K562 (cell line): Measurements from ENCODE around the gene TAMALIN. TPM values are rescaled to one million over a fixed set of nuclear protein-coding genes. Genes with fewer than 3 reads are reported as not detected.

Source experiments
- ATAC-seq: fragments of 200-7000 bp; cut with Tn5 transposase; 3 replicates; pipeline ENCODE4 v1.9.1; 2020; ENCODE audit warnings: moderate library complexity
- BruUV-seq: library from RNA; stranded (reverse); fragments of 400-500 nt; replicated peaks from 2 replicates; lab custom pipeline; 2021; lab: Mats Ljungman, UMichigan
- CTCF ChIA-PET: fragments of 300-600 bp; formaldehyde crosslinking; extraction: SDS; loops from one replicate; lab custom pipeline; 2021; ENCODE audit warnings: low intra/inter-chr PET ratio; lab: Yijun Ruan, JAX
- POLR2A ChIA-PET: fragments of 300-600, 350-650 bp; sonication (Branson Sonifier 250); formaldehyde crosslinking; extraction: SDS; loops from one replicate; lab custom pipeline; 2021; ENCODE audit warnings: antibody characterized with exemption, inconsistent platforms; lab: Yijun Ruan, JAX
- DNase-seq, 4 experiments: peaks; one replicate each; pipeline versions ENCODE4 v3.0.0 to v3.0.0-alpha.2; 2011 to 2018; ENCODE audit warnings: low spot score in 3 of 4, mixed read lengths in 3 of 4; ENCODE audit errors: extremely low read depth in 1 of 4
- FAIRE-seq: peaks from 2 replicates; lab custom pipeline; 2011; peaks lifted over from hg19 to GRCh38; lab: Jason Lieb, UNC
- H2AFZ ChIP-seq: 2 replicates; pipeline ENCODE4 v1.6.0; 2011; ENCODE audit warnings: low read depth, low read length, control low read depth, inconsistent platforms
- H3K27ac ChIP-seq: fragments of 200-600 bp; 3 replicates; pipeline ENCODE4 v1.8.0; 2011; ENCODE audit warnings: low read depth, mild to moderate bottlenecking, control low read depth, inconsistent platforms, low read length, moderate library complexity, mixed read lengths; ENCODE audit errors: extremely low read depth
- H3K27me3 ChIP-seq, 2 experiments: fragments of 300-600 bp in 1 of 2; 2 replicates in 1 of 2; 3 replicates in 1 of 2; pipeline versions ENCODE4 v1.6.0 to v1.8.0; 2011; ENCODE audit warnings: inconsistent platforms in 2 of 2, low read length in 2 of 2, mild to moderate bottlenecking in 1 of 2, mixed read lengths in 1 of 2, moderate library complexity in 1 of 2; ENCODE audit not compliant: control insufficient read depth in 2 of 2, insufficient read depth in 2 of 2
- H3K36me3 ChIP-seq: fragments of 300-600 bp; 3 replicates; pipeline ENCODE4 v1.8.0; 2011; ENCODE audit warnings: mild to moderate bottlenecking, low read length, inconsistent platforms; ENCODE audit not compliant: control insufficient read depth, insufficient read depth
- H3K4me1 ChIP-seq, 2 experiments: fragments of 200-600 bp in 1 of 2; replicated peaks in 1 of 2; 2 replicates in 1 of 2; 3 replicates in 1 of 2; pipeline versions ENCODE4 v1.5.1 to v1.8.0; 2011; ENCODE audit warnings: inconsistent platforms in 2 of 2, low read length in 2 of 2, mild to moderate bottlenecking in 1 of 2, mixed read lengths in 1 of 2, moderate library complexity in 1 of 2; ENCODE audit not compliant: control insufficient read depth in 2 of 2, insufficient read depth in 2 of 2
- H3K4me2 ChIP-seq: 2 replicates; pipeline ENCODE4 v1.6.1; 2011; ENCODE audit warnings: low read length, control low read depth, inconsistent platforms, mixed read lengths; ENCODE audit not compliant: insufficient read depth
- H3K4me3 ChIP-seq: fragments of 200-600 bp; sonication (generic), shearing (Covaris generic); 2 replicates; pipeline ENCODE4 v1.5.1; 2016; ENCODE audit warnings: control low read depth, inconsistent platforms
- H3K79me2 ChIP-seq: fragments of 200-600 bp; 3 replicates; pipeline ENCODE4 v1.8.0; 2011; ENCODE audit warnings: low read length, inconsistent platforms; ENCODE audit not compliant: control insufficient read depth, insufficient read depth
- H3K9ac ChIP-seq, 2 experiments: 2 replicates each; pipeline versions ENCODE4 v1.6.0 to v1.6.1; 2011; ENCODE audit warnings: low read depth in 2 of 2, low read length in 2 of 2, control low read depth in 1 of 2, inconsistent platforms in 1 of 2, mild to moderate bottlenecking in 1 of 2, mixed read lengths in 1 of 2; ENCODE audit not compliant: insufficient read depth in 1 of 2
- H3K9me1 ChIP-seq: one replicate; pipeline ENCODE4 v1.6.0; 2011; ENCODE audit warnings: inconsistent platforms, mild to moderate bottlenecking, low read length, moderate library complexity; ENCODE audit not compliant: control insufficient read depth, insufficient read depth
- H3K9me3 ChIP-seq: replicated peaks from 2 replicates; pipeline ENCODE4 v1.5.1; 2011; ENCODE audit warnings: low read depth, low read length, inconsistent platforms; ENCODE audit not compliant: control insufficient read depth, insufficient read depth
- H4K20me1 ChIP-seq: replicated peaks from 2 replicates; pipeline ENCODE4 v1.6.1; 2011; ENCODE audit warnings: low read length, inconsistent platforms, mixed read lengths; ENCODE audit not compliant: control insufficient read depth, insufficient read depth
- CAMTA2 ChIP-seq: fragments of 250-450 bp; sonication (Bioruptor Pico); conservative IDR thresholded peaks from 2 replicates; pipeline ENCODE4 v1.5.1; 2022
- ELF4 ChIP-seq: fragments of 450-650 bp; formaldehyde crosslinking; IDR thresholded peaks from 2 replicates; pipeline ENCODE4 v1.4.0; 2022; ENCODE audit warnings: missing genetic modification characterization
- FOXJ3 ChIP-seq: sonication (generic); formaldehyde crosslinking; IDR thresholded peaks from 2 replicates; pipeline ENCODE4 v1.4.0; 2020; ENCODE audit warnings: mild to moderate bottlenecking, missing genetic modification reagents
- GATAD2B ChIP-seq: fragments of 450-650 bp; IDR thresholded peaks from 2 replicates; pipeline ENCODE4 v1.6.1; 2017; ENCODE audit warnings: mild to moderate bottlenecking, borderline replicate concordance
- MIER1 ChIP-seq: fragments of 450-650 bp; IDR thresholded peaks from 2 replicates; pipeline ENCODE4 v1.6.1; 2016; ENCODE audit warnings: antibody characterized with exemption, mild to moderate bottlenecking, low read depth
- MYC ChIP-seq, 2 experiments: fragments of 250-450 bp in 1 of 2; sonication (Bioruptor Pico) in 1 of 2; IDR thresholded peaks; 2 replicates each; pipeline versions ENCODE4 v1.5.1 to v1.6.1; 2012 to 2021; ENCODE audit warnings: low read depth in 2 of 2, borderline replicate concordance in 1 of 2, improper control_type of control experiment in 1 of 2, low read length in 1 of 2, mild to moderate bottlenecking in 1 of 2, moderate library complexity in 1 of 2
- NFYB ChIP-seq: IDR thresholded peaks from 2 replicates; pipeline ENCODE4 v1.6.1; 2011; ENCODE audit warnings: mild to moderate bottlenecking, moderate library complexity; ENCODE audit not compliant: insufficient read length; ENCODE audit errors: extremely low read depth
- NRF1 ChIP-seq, 2 experiments: fragments of 450-650 bp; IDR thresholded peaks in 1 of 2; conservative IDR thresholded peaks in 1 of 2; 2 replicates each; pipeline ENCODE4 v1.6.1; 2014; ENCODE audit warnings: mild to moderate bottlenecking in 2 of 2
- PHF8 ChIP-seq: fragments of 200-600 bp; sonication (generic); IDR thresholded peaks from 2 replicates; pipeline ENCODE4 v1.6.1; 2012; ENCODE audit warnings: mixed run types, mild to moderate bottlenecking, inconsistent platforms, low read length, moderate library complexity, borderline replicate concordance
- RAD51 ChIP-seq: fragments of 450-650 bp; IDR thresholded peaks from 2 replicates; pipeline ENCODE4 v1.7.1; 2016; ENCODE audit warnings: low read depth, mild to moderate bottlenecking, borderline replicate concordance
- RBM17 ChIP-seq: fragments of 200-400 bp; formaldehyde crosslinking; IDR thresholded peaks from 2 replicates; pipeline ENCODE4 v1.6.1; 2017; ENCODE audit warnings: low read depth, mild to moderate bottlenecking, low read length, borderline replicate concordance
- SMAD3 ChIP-seq: fragments of 450-650 bp; formaldehyde crosslinking; conservative IDR thresholded peaks from 2 replicates; pipeline ENCODE4 v1.4.0; 2020; ENCODE audit warnings: mild to moderate bottlenecking
- THRAP3 ChIP-seq: fragments of 450-650 bp; IDR thresholded peaks from 2 replicates; pipeline ENCODE4 v1.6.1; 2016; ENCODE audit warnings: mild to moderate bottlenecking, inconsistent platforms, borderline replicate concordance
- ZBTB43 ChIP-seq: sonication (generic); formaldehyde crosslinking; IDR thresholded peaks from 2 replicates; pipeline ENCODE4 v1.8.0; 2023; ENCODE audit warnings: mild to moderate bottlenecking, missing genetic modification reagents
- ZFP1 ChIP-seq: fragments of 450-650 bp; formaldehyde crosslinking; IDR thresholded peaks from 2 replicates; pipeline ENCODE4 v1.4.0; 2020; ENCODE audit warnings: mild to moderate bottlenecking, mixed read lengths
- ZNF551 ChIP-seq: fragments of 250-450 bp; sonication (Bioruptor Pico); IDR thresholded peaks from 2 replicates; pipeline ENCODE4 v1.5.0; 2021; ENCODE audit warnings: mild to moderate bottlenecking, moderate library complexity
- ZNF589 ChIP-seq: fragments of 200-800 bp; sonication (Bioruptor generic); IDR thresholded peaks from 2 replicates; pipeline ENCODE4 v1.6.1; 2016; ENCODE audit warnings: low read depth, missing genetic modification characterization, missing compliant biosample characterization
- ZNF785 ChIP-seq: fragments of 250-450 bp; sonication (Bioruptor Pico); IDR thresholded peaks from 2 replicates; pipeline ENCODE4 v1.4.0; 2020; ENCODE audit warnings: mild to moderate bottlenecking
- WGBS: fragments of 100-300 bp; shearing (Covaris generic); methylation state at CpG from one replicate; pipeline ENCODE4 v1.1.6; 2016; ENCODE audit warnings: low coverage, mixed read lengths; ENCODE audit not compliant: insufficient coverage; ENCODE audit errors: missing lambda C conversion rate; 5-methylcytosine and 5-hydroxymethylcytosine counted together
- in situ Hi-C: fragments of 300-500 bp; cut with MboI; formaldehyde crosslinking; loops from 4 replicates; pipeline ENCODE4 v1.15.0; 2018; ENCODE audit warnings: inconsistent platforms, mixed read lengths
- intact Hi-C: fragments of 100-400 bp; cut with micrococcal nuclease; formaldehyde crosslinking; loops from 2 replicates; pipeline ENCODE4 v1.14.2; 2022
- polyA plus RNA-seq, 8 experiments: library from polyadenylated mRNA; depleted of rRNA in 4 of 8; stranded (reverse) in 5 of 8; unstranded in 3 of 8; fragments of >200 nt; fragmentation: Nextera tagmentation in 2 of 8; fragmentation: Illumina TruSeq in 1 of 8; extraction: Ambion mirVana in 2 of 8; extraction: Trizol in 1 of 8; gene quantifications; 2 replicates each; pipeline versions ENCODE4 v1.2.1 to v1.2.3, GENCODE V29; 2011 to 2014; ENCODE audit warnings: inconsistent platforms in 1 of 8, missing spikeins in 1 of 8
- total RNA-seq, 7 experiments: library from RNA; depleted of rRNA in 6 of 7; stranded (reverse); fragments of >200 nt in 6 of 7; fragmentation: Illumina TruSeq in 2 of 7; extraction: Trizol in 2 of 7; gene quantifications; 2 replicates each; pipeline versions ENCODE4 v1.2.1 to v1.2.3, GENCODE V29; 2011 to 2021; ENCODE audit warnings: low replicate concordance in 1 of 7
- TF ChIP-seq, protein P1 (sequence below): sonication (generic); formaldehyde crosslinking; IDR thresholded peaks from 2 replicates; pipeline ENCODE4 v1.8.0; 2022; ENCODE audit warnings: mild to moderate bottlenecking, low read depth, missing genetic modification reagents

The TAMALIN gene
- total and polyA plus RNA-seq, 9 of the 15 experiments (the other 6 are each of a cell fraction or from before 2014, with no cell fraction given) = 0.74 to 2.2 (median 1.5) TPM; not detected in 2

DNA sequence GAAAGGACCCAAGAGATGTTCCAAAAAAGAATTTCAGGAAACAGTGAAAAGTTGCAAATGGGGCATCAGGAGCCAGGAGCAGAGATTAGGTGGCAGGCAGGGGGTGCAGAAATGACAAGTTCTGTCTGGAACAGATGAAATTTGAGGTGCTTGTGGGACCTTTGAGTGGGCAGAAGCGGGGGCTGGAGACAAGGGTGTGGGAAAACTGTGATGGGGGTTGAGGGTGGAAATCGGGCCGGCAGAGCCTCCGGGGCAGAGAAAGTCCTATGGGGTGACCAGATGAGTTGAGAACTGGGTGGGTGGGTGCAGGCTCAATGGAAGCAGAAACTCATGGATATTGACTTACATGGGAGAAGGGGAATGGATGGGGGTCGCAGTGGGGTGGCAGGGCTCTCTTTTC, 42.9 kb downstream of the TAMALIN start:
- Histone ChIP-seq H3K36me3 (no peaks in the 10 kb centered on the region), H3K27me3 (no peaks in the 10 kb centered on the region), H3K4me3 (no peak overlapping the region), H3K79me2 (no peaks in the 10 kb centered on the region), H3K4me2 (no peak overlapping the region), H4K20me1 (peaks cover 6% of the 10 kb centered on the region; the same call in 1 of the 2 replicates), H3K9me3 (no peaks in the 10 kb centered on the region), H3K9ac (0 out of 4 replicates have a peak overlapping the region, but pooled peaks of 1 of the 2 experiments have one; percentile 71), H3K9me1 (no peaks in the 10 kb centered on the region), H2AFZ (no peak overlapping the region), H3K27ac (no peak overlapping the region), H3K4me1 (peaks cover 23 to 45% of the 10 kb centered on the region in 2 experiments)
- TF ChIP-seq RAD51 (no peak), NRF1 (conservative IDR thresholded peaks at IDR 0.05 in 1 of 2, IDR thresholded peaks at IDR 0.05 in 1 of 2) (no peak), GATAD2B (no peak), ZNF589 (CRISPR knock-in tag) (no peak), PHF8 (no peak), ELF4 (no peak), MIER1 (no peak), THRAP3 (no peak), ZNF551 (CRISPR knock-in tag) (no peak), NFYB (no peak), SMAD3 (CRISPR knock-in tag) (no peak), RBM17 (no peak), MYC (IDR thresholded peaks at IDR 0.05; ENCODE audit: low read depth, low read length) (no peak), MYC (CRISPR knock-in tag; IDR thresholded peaks at IDR 0.05; ENCODE audit: borderline replicate concordance, low read depth) (no peak), ZNF785 (CRISPR knock-in tag) (no peak), ZBTB43 (CRISPR knock-in tag) (no peak), FOXJ3 (CRISPR knock-in tag) (no peak), CAMTA2 (no peak), ZFP1 (CRISPR knock-in tag) (no peak)
- TF ChIP-seq, protein P1, sequence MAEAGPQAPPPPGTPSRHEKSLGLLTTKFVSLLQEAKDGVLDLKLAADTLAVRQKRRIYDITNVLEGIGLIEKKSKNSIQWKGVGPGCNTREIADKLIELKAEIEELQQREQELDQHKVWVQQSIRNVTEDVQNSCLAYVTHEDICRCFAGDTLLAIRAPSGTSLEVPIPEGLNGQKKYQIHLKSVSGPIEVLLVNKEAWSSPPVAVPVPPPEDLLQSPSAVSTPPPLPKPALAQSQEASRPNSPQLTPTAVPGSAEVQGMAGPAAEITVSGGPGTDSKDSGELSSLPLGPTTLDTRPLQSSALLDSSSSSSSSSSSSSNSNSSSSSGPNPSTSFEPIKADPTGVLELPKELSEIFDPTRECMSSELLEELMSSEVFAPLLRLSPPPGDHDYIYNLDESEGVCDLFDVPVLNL (CRISPR knock-in tag) = no peak
- no TSS peak for BruUV-seq
- ATAC-seq (no peak), FAIRE-seq (no peak), DNase-seq (no peak)
- 82% methylated on average over 3 of the region's 5 CpGs for WGBS
- CTCF ChIA-PET = no interaction called here
- intact Hi-C loops = no loop called here
- in situ Hi-C loops = no loop called here
- POLR2A ChIA-PET = no interaction called here
